GM21528 (cell line): ENCODE measurements around the gene PSMD5.
"Not testable (repeated sequence)": the region's sequence is repeated elsewhere in the genome, so short reads cannot be mapped to it uniquely, and the experiment has no call there.

Source experiments
- ATAC-seq: cut with Tn5 transposase; IDR thresholded peaks from one replicate; pipeline ENCODE4 v1.9.1; 2021; ENCODE audit warnings: mild to moderate bottlenecking, moderate library complexity; ENCODE audit not compliant: unreplicated experiment, low FRiP score

PSMD5 gene

GRCh38 chr9:120818595-120818994 lies 24.1 kb downstream of the PSMD5 start:
- no peak for ATAC-seq

DNA sequence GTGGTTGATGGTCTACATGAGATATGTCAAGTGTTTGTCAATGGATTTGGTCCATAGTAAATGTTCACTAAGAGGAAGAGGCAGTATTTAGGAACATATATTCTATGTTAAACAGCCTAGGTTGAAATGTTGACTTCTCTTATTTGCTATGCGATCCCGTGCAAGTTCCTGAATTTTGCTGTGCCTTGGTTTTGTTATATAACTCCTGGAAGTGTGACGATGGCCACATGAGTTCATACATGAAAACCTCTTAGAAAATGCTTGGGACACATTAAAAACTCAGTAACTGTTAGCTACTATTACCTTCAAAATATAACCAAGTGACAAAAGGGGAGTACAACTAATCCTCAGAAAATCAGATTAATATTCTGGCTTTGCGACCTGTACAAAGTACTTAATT lies 27.6 kb downstream of the PSMD5 start:
- no peak for ATAC-seq

- ATAC-seq = no peak
These were observed 33.8 kb downstream of the PSMD5 start for GRCh38 chr9:120808931-120809330.

- no peak for ATAC-seq
These were observed 34.9 kb downstream of the PSMD5 start for GRCh38 chr9:120807607-120808379.

DNA sequence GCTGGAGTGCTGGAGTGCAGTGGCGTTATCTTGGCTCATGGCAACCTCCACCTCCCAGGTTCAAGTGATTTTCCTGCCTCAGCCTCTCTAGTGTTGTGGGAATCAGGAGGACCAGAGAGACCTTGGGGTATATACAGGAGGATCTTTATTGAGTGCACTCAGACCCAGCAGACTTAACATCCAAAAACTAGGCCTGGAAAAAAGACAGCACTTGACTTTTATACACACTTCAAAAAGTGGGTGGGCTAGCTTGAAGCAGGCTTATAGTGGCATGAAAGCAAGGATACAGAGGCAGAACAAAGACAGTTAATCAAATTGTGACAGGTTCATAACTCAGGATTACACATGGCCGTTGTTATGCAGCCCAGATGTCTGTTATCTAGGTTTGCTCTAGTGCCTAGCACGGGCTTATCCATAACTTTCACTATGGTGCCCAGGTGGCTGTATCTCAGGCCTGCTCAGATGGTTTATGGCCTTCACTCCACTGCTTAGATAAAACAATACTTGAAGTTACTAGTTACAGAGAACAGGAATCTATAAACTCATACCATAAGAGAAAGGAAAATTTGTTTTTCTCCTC lies 37.8 kb downstream of the PSMD5 start:
- not testable (repeated sequence) for ATAC-seq

GRCh38 chr9:120801441-120801840 lies 41.3 kb downstream of the PSMD5 start:
- no peak for ATAC-seq

DNA sequence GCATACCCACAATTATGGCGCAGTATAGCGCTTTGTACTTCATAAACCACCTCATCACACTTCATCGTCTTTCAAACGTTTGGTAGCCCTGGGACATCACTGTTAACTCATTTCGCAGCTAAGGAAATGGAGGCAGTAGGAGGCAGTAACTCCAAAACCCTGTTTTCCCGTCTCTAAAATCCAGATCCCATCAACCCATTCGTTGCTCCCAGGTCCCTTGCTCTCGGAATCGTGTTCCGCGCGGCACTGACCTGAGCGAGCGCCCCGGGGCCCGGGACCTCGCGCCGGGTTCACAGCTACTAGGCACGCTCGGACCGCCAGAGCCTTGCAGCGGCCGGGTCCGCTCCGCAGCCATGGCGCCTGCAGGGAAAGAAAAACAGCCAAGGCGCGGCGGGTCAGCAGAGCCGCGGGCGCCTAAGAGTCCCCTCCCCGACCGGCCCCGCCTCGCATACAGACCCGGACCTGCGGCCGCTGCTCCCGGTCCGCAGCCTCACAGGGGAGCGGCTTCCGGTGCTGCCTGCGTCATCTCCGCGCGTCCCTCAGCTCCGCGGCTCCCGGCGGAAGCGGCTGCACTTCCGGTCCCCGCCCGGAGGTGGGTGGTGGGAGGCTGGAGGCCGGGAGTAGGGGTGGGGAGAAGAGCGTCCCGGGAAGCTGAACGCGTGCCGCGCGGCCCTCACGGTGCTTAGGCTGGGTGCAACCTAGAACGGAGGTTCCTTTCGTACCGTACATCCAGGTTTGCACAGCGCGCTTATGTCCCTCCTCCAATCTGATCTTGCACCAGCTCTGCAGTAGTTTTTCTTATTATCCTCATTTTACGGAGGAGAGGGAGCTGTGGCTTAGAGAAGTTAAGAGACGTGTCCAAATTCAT lies 49.6 kb downstream of the PSMD5 start, which contains the start of gene FBXW2:
Gene FBXW2, minus strand, starts transcription at position 519 of the 868 bp plus-strand sequence. CDS start 5,158 bp downstream, outside the sequence.
- ATAC-seq = peak; percentile 88

DNA sequence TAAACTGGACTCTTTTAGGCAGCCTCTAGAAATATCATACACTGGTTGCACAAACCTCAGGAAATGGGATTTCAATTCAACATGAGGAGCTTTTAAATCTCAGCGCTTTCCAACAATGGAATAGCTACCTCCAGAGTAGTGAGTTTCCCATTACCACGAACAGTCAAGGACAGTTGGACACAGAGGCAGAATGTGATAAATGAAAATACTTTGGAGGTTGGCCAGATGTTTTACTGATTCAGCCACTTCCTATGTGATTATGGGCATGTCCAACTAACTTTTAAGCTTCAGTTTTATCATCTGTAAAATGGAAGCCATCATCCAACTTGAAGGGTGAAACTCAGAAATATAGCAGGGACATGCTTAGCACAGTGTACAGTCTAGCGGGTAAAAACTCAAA lies 51.6 kb downstream of the PSMD5 start:
- ATAC-seq = no peak

GRCh38 chr9:120787933-120788332 lies 54.8 kb downstream of the PSMD5 start:
- ATAC-seq = no peak

GRCh38 chr9:120783602-120784047 lies 59.1 kb downstream of the PSMD5 start:
- no peak for ATAC-seq

GRCh38 chr9:120781236-120781635 lies 61.5 kb downstream of the PSMD5 start:
- ATAC-seq = no peak

- no peak for ATAC-seq
These were observed 62.4 kb downstream of the PSMD5 start for GRCh38 chr9:120780367-120780766.

GRCh38 chr9:120779227-120779626 lies 63.5 kb downstream of the PSMD5 start:
- ATAC-seq = no peak

DNA sequence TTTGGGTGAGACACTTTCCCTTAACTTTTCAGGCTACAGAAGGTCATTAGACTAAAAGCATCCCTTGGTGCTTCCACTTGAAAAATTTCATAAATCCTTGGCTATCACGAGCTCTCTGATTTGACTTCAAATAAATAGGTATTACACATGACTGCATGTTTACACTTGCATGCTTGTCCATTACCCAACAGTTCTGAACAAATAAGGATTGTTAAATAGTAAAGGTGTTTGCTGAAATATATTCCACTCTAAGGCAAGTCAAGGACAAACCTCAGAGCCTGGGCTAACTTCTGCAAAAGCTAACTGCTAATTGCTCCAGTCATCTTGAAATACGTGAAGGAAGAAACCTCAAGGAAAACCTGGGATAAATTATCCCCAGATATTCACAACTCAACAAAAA lies 64.0 kb downstream of the PSMD5 start:
- no peak for ATAC-seq

DNA sequence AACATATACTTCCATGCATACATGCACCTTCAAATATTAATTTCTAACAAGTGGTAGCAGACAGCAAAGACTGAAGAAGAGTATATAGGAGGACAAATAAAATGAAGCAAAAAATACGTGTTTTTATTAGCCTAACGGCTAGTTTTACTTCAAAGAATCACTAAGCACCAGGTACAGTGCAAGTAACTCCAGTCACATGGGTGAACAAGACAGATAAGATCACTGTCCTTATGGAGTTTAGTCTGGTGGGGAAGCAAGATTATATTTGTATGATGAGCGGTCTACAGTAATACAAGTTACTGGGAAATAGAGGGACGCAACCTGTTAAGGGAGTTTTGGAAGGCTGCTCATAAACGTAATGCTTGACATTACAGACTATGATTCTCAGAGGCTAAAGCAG lies 65.5 kb downstream of the PSMD5 start:
- no peak for ATAC-seq

- no peak for ATAC-seq
These were observed 65.9 kb downstream of the PSMD5 start for GRCh38 chr9:120776788-120777187.

GRCh38 chr9:120775859-120776258 lies 66.9 kb downstream of the PSMD5 start:
- ATAC-seq = no peak

- no peak for ATAC-seq
These were observed 68.0 kb downstream of the PSMD5 start for GRCh38 chr9:120774719-120775118.

- ATAC-seq = no peak
These were observed 69.5 kb downstream of the PSMD5 start for GRCh38 chr9:120773256-120773655.

DNA sequence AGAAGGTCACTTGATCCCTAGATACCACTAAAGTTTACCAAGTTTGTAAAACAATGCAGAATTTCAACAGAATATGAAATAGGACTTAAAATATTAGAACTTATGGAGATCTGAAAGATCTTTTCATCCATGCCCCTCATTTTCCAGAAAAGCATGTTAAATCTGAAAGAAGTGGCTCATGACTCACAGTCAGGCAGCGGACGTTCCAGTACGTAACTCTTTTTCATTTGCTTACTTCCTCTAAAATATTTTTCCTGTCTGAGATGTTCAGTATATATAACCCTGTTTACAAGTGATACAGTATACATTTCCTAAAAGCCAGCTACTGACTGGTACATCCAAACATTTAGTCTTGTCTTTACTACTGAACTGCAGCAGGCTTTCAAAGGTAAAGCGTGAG lies 71.8 kb downstream of the PSMD5 start:
- no peak for ATAC-seq

DNA sequence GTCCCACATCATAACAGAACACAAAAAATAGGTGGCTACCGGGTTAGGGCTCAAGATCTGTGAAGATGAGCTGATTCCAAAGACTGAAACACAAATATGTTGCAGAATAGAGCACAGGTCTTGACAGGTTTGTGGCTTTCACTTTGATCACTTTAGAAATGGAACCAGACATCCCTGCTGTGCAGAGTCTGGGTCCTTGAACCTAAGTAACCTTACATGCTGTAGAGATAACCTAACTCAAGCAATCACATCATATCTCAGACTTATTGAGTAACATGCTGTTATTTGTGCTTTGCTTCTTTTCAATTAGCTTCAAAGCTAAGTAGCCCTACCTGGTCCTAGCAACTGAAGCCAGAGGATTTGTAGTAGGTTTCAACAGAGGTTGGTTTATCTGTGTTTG lies 73.8 kb downstream of the PSMD5 start:
- no peak for ATAC-seq
